GM10266 (cell line): ENCODE measurements around the gene ARHGEF37.
"Not testable (repeated sequence)": the region's sequence is repeated elsewhere in the genome, so short reads cannot be mapped to it uniquely, and the experiment has no call there.

Experiments used
- DNase-seq: peaks from one replicate; pipeline ENCODE4 v3.0.0; 2012; ENCODE audit errors: extremely low spot score
- CTCF ChIP-seq: IDR thresholded peaks from 2 replicates; pipeline ENCODE4 v1.5.1; 2012; ENCODE audit warnings: mild to moderate bottlenecking, low read depth; ENCODE audit not compliant: control insufficient read depth, insufficient read depth; ENCODE audit errors: missing control alignments

The ARHGEF37 gene, protein sequence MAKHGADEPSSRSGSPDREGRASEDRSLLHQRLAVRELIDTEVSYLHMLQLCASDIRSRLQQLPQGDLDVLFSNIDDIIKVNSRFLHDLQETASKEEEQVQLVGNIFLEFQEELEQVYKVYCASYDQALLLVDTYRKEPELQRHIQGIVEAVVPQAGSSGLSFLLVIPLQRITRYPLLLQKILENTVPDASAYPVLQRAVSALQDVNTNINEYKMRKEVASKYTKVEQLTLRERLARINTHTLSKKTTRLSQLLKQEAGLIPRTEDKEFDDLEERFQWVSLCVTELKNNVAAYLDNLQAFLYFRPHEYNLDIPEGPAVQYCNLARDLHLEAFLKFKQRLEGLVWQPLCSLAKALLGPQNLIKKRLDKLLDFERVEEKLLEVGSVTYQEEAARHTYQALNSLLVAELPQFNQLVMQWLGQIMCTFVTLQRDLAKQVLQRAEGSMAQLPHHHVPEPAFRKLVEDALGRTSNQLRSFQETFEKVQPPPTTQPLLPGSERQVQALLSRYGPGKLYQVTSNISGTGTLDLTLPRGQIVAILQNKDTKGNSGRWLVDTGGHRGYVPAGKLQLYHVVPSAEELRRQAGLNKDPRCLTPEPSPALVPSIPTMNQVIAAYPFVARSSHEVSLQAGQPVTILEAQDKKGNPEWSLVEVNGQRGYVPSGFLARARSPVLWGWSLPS

GRCh38 chr5:149581192-149581861 is at the start of gene ARHGEF37:
TSS of gene ARHGEF37 (plus strand) at chr5:149581498. CDS start at chr5:149597770, 16,272 bp downstream.
- no peak for DNase-seq
- TF ChIP-seq CTCF: no peak

DNA sequence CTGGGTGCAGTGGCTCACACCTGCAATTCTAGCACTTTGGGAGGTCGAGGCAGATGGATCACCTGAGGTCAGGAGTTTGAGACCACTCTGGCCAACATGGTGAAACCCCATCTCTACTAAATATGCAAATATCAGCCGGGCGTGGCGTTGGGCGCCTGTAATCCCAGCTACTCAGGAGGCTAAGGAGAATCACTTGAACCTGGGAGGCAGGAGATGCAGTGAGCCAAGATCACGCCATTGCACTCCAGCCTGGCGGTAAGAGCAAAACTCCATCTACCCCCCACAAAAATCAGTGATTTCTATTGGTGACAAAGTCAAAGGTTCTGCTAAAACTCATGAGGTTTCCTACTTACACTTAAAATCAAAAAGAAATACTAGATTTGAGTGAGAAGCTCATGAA is 48.9 kb upstream of the ARHGEF37 start:
- TF ChIP-seq CTCF: no peak
- DNase-seq: no peak

- DNase-seq: not testable (repeated sequence)
These were observed 45.5 kb upstream of the ARHGEF37 start for GRCh38 chr5:149535787-149536186.

- no peak for TF ChIP-seq CTCF
These were observed 43.8 kb upstream of the ARHGEF37 start for GRCh38 chr5:149537374-149537975.

GRCh38 chr5:149540089-149540488 is 41.2 kb upstream of the ARHGEF37 start:
- no peak for TF ChIP-seq CTCF
- DNase-seq: no peak

More at GRCh38 chr5:149537374-149537975, 43.8 kb upstream of the ARHGEF37 start:
- no peak for DNase-seq

- no peak for TF ChIP-seq CTCF
These were observed 39.4 kb upstream of the ARHGEF37 start for GRCh38 chr5:149541893-149542292.

GRCh38 chr5:149543361-149544027 is 37.8 kb upstream of the ARHGEF37 start:
- no peak for DNase-seq
- TF ChIP-seq CTCF: no peak

More at GRCh38 chr5:149541893-149542292, 39.4 kb upstream of the ARHGEF37 start:
- DNase-seq: no peak
